ENCODE data around the gene ARPP19. TPM values are rescaled to one million over a fixed set of nuclear protein-coding genes. Genes with fewer than 3 reads are reported as not detected.
A peak's percentile ranks its signal among the peaks of the same experiment; 100 is the strongest.
"Not testable (repeated sequence)": the region's sequence is repeated elsewhere in the genome, so short reads cannot be mapped to it uniquely, and the experiment has no call there.

ARPP19 gene
- total RNA-seq, 6 experiments from 2014 or later, result 47.0 to 73.9 (median 51.6) TPM

- TF ChIP-seq CTCF (IDR thresholded peaks at IDR 0.05) (no peak), POLR2A (IDR thresholded peaks at IDR 0.05) (no peak)
- H3K27ac ChIP-seq, result no peak overlapping the region
- peaks cover 0 to 22% (median 0%) of the 10 kb centered on the region in 4 donors for H3K36me3 ChIP-seq
- ATAC-seq (no peak), DNase-seq (no peak)
- H3K27me3 ChIP-seq, result no peaks in the 10 kb centered on the region
- WGBS (ENCODE audit: insufficient coverage, low coverage, low lambda C conversion rate, missing lambda C conversion rate), result 71% methylated on average over 3 of the region's 3 CpGs
- no peak overlapping the region for H3K4me3 ChIP-seq
- H3K4me1 ChIP-seq, result peaks cover 0 to 13% (median 0%) of the 10 kb centered on the region in 4 donors
- H3K9me3 ChIP-seq, result no peaks in the 10 kb centered on the region
- intact Hi-C loops (cut with DNase I), result no loop called here
Observed at GRCh38 chr15:52556524-52557273, 12.1 kb downstream of the ARPP19 start.

- H3K27me3 ChIP-seq, result no peaks in the 10 kb centered on the region
- WGBS (ENCODE audit: insufficient coverage, low coverage, low lambda C conversion rate, missing lambda C conversion rate), result 83% methylated on average over 1 of the region's 2 CpGs
- H3K9me3 ChIP-seq, result no peaks in the 10 kb centered on the region
- peaks cover 0 to 42% (median 7%) of the 10 kb centered on the region in 4 donors for H3K36me3 ChIP-seq
- ATAC-seq (peak in 3 of 4 donors; percentile 27 to 48 (median 38)), DNase-seq (no peak)
- TF ChIP-seq POLR2A (IDR thresholded peaks at IDR 0.05) (no peak), CTCF (IDR thresholded peaks at IDR 0.05) (no peak)
- no peak overlapping the region for H3K4me3 ChIP-seq
- H3K27ac ChIP-seq, result peak overlapping the region in 1 of 3 donors; percentile 22
- intact Hi-C loops (cut with DNase I), result no loop called here
- H3K4me1 ChIP-seq, result peaks cover 0 to 17% (median 0%) of the 10 kb centered on the region in 4 donors
Observed at GRCh38 chr15:52552303-52552702, 16.5 kb downstream of the ARPP19 start.

GRCh38 chr15:52551762-52552161 lies 17.1 kb downstream of the ARPP19 start:
- TF ChIP-seq POLR2A (IDR thresholded peaks at IDR 0.05) (no peak), CTCF (IDR thresholded peaks at IDR 0.05) (no peak)
- Histone ChIP-seq H3K27me3 (no peaks in the 10 kb centered on the region), H3K9me3 (no peaks in the 10 kb centered on the region), H3K4me1 (peaks cover 0 to 17% (median 0%) of the 10 kb centered on the region in 4 donors), H3K4me3 (no peak overlapping the region), H3K36me3 (peaks cover 0 to 42% (median 7%) of the 10 kb centered on the region in 4 donors), H3K27ac (peak overlapping the region in 1 of 3 donors; percentile 22)
- ATAC-seq (peak; percentile 63 to 78 (median 74)), DNase-seq (no peak)
- WGBS (ENCODE audit: insufficient coverage, low coverage, low lambda C conversion rate, missing lambda C conversion rate), result 78% methylated on average over 6 of the region's 6 CpGs
- intact Hi-C loops (cut with DNase I), result no loop called here

- DNase-seq; H3K4me3 ChIP-seq; intact Hi-C loops (cut with DNase I); H3K27me3 ChIP-seq; H3K9me3 ChIP-seq: not testable (repeated sequence)
- Histone ChIP-seq H3K27ac (peak overlapping the region in 1 of 3 donors; percentile 2), H3K4me1 (peaks cover 0 to 17% (median 0%) of the 10 kb centered on the region in 4 donors), H3K36me3 (peaks cover 0 to 42% (median 8%) of the 10 kb centered on the region in 4 donors)
- 0% methylated on average over 1 of the region's 1 CpG for WGBS (ENCODE audit: insufficient coverage, low coverage, low lambda C conversion rate, missing lambda C conversion rate)
- peak; percentile 42 to 84 (median 60) for ATAC-seq
Observed at GRCh38 chr15:52551186-52551585, 17.6 kb downstream of the ARPP19 start.

- no peaks in the 10 kb centered on the region for H3K9me3 ChIP-seq
- peaks cover 0 to 6% (median 0%) of the 10 kb centered on the region in 4 donors for H3K4me1 ChIP-seq
- H3K27ac ChIP-seq, result no peak overlapping the region
- intact Hi-C loops (cut with DNase I), result no loop called here
- WGBS (ENCODE audit: insufficient coverage, low coverage, low lambda C conversion rate, missing lambda C conversion rate), result 83% methylated on average over 2 of the region's 5 CpGs
- TF ChIP-seq POLR2A (IDR thresholded peaks at IDR 0.05), result no peak
- no peak for TF ChIP-seq CTCF (IDR thresholded peaks at IDR 0.05)
- peaks cover 0 to 24% (median 8%) of the 10 kb centered on the region in 4 donors for H3K36me3 ChIP-seq
- H3K4me3 ChIP-seq, result no peak overlapping the region
- DNase-seq (no peak), ATAC-seq (peak in 3 of 4 donors; percentile 32 to 51 (median 36))
- no peaks in the 10 kb centered on the region for H3K27me3 ChIP-seq
Observed at GRCh38 chr15:52546031-52546751, 22.6 kb downstream of the ARPP19 start.

All from right lobe of liver (tissue), 6 donors.